HCT116 (cell line): ENCODE results near the gene PGAM5. TPM values are rescaled to one million over a fixed set of nuclear protein-coding genes. Genes with fewer than 3 reads are reported as not detected.
A peak's percentile ranks its signal among the peaks of the same experiment; 100 is the strongest.

Source experiments
- ATAC-seq: fragments of 200-7000 bp; cut with Tn5 transposase; 2 replicates; pipeline ENCODE4 v1.9.1; 2020; ENCODE audit warnings: mild to moderate bottlenecking, moderate library complexity
- BruUV-seq: library from RNA; stranded (reverse); fragments of 400-500 nt; replicated peaks from 2 replicates; lab custom pipeline; 2021; lab: Mats Ljungman, UMichigan
- CTCF ChIA-PET: fragments of 300-600 bp; sonication (Branson Sonifier 250); formaldehyde crosslinking; loops from one replicate; lab custom pipeline; 2021; ENCODE audit warnings: antibody characterized with exemption; lab: Charles Lee
- POLR2A ChIA-PET: fragments of 300-600, 350-600 bp; sonication (Branson Sonifier 250); formaldehyde crosslinking; loops from one replicate; lab custom pipeline; 2021; ENCODE audit warnings: antibody characterized with exemption; lab: Charles Lee
- RAD21 ChIA-PET, 2 experiments: fragments of 300-600 bp; sonication (Branson Sonifier 250); formaldehyde crosslinking; loops; one replicate each; lab custom pipeline; 2023; ENCODE audit warnings: low total read pairs in 2 of 2; ENCODE audit not compliant: uncharacterized antibody in 2 of 2, unreplicated experiment in 2 of 2, low non-redundant PET in 1 of 2; lab: Charles Lee
- DNase-seq: peaks from one replicate; pipeline ENCODE4 v3.0.0-alpha.2; 2010; ENCODE audit warnings: low read depth, low spot score
- H2AFZ ChIP-seq: fragments of 200-600 bp; shearing (Covaris generic), sonication (generic); 2 replicates; pipeline ENCODE4 v1.6.1; 2017; ENCODE audit warnings: low read depth, mixed run types, mixed read lengths, antibody characterized with exemption, low read length; ENCODE audit not compliant: poor library complexity, severe bottlenecking
- H3K27ac ChIP-seq: 2 replicates; pipeline ENCODE4 v1.5.1; 2012; ENCODE audit warnings: low read depth, low read length
- H3K27me3 ChIP-seq: fragments of 200-600 bp; sonication (generic); 2 replicates; pipeline ENCODE4 v1.6.1; 2016; ENCODE audit warnings: mixed run types, low read length, mixed read lengths; ENCODE audit not compliant: insufficient read depth
- H3K36me3 ChIP-seq, 2 experiments: fragments of 200-500 bp in 1 of 2; fragments of 200-600 bp in 1 of 2; sonication (Bioruptor generic) in 1 of 2; sonication (generic) in 1 of 2; 2 replicates each; pipeline versions ENCODE4 v1.5.1 to v1.6.1; 2014 to 2016; ENCODE audit warnings: low read length in 2 of 2, inconsistent platforms in 1 of 2, mixed read lengths in 1 of 2, mixed run types in 1 of 2; ENCODE audit not compliant: insufficient read depth in 2 of 2, control insufficient read depth in 1 of 2
- H3K4me1 ChIP-seq, 2 experiments: fragments of 200-600 bp in 1 of 2; sonication (generic) in 1 of 2; 2 replicates each; pipeline versions ENCODE4 v1.5.1 to v1.6.1; 2012 to 2017; ENCODE audit warnings: low read length in 2 of 2, inconsistent platforms in 1 of 2, mild to moderate bottlenecking in 1 of 2, mixed read lengths in 1 of 2, mixed run types in 1 of 2, moderate library complexity in 1 of 2; ENCODE audit not compliant: insufficient read depth in 2 of 2, control insufficient read depth in 1 of 2
- H3K4me2 ChIP-seq: fragments of 200-600 bp; sonication (generic); 2 replicates; pipeline ENCODE4 v1.6.1; 2017; ENCODE audit warnings: mixed run types, low read length, mixed read lengths
- H3K4me3 ChIP-seq, 2 experiments: fragments of 200-600 bp in 1 of 2; sonication (generic) in 1 of 2; replicated peaks in 1 of 2; 2 replicates each; pipeline ENCODE4 v1.5.1; 2011 to 2016; ENCODE audit warnings: low read length in 2 of 2, control low read depth in 1 of 2, low read depth in 1 of 2, mild to moderate bottlenecking in 1 of 2, mixed read lengths in 1 of 2, mixed run types in 1 of 2
- H3K79me2 ChIP-seq: fragments of 200-600 bp; sonication (generic); 2 replicates; pipeline ENCODE4 v1.6.1; 2017; ENCODE audit warnings: mild to moderate bottlenecking, mixed run types, low read length, moderate library complexity, mixed read lengths; ENCODE audit not compliant: insufficient read depth
- H3K9ac ChIP-seq: fragments of 200-600 bp; sonication (generic); 2 replicates; pipeline ENCODE4 v1.6.1; 2016; ENCODE audit warnings: low read length, mixed read lengths
- H3K9me2 ChIP-seq: fragments of 200-600 bp; sonication (generic), shearing (Covaris generic); 2 replicates; pipeline ENCODE4 v1.6.1; 2017; ENCODE audit warnings: mixed run types, mild to moderate bottlenecking, moderate library complexity; ENCODE audit not compliant: insufficient read depth
- H3K9me3 ChIP-seq, 2 experiments: fragments of 200-500 bp in 1 of 2; fragments of 200-600 bp in 1 of 2; sonication (Bioruptor generic) in 1 of 2; sonication (generic) in 1 of 2; 2 replicates each; pipeline ENCODE4 v1.6.1; 2014 to 2017; ENCODE audit warnings: low read length in 2 of 2, mixed read lengths in 2 of 2, inconsistent platforms in 1 of 2, low read depth in 1 of 2, mild to moderate bottlenecking in 1 of 2, mixed run types in 1 of 2, moderate library complexity in 1 of 2; ENCODE audit not compliant: control insufficient read depth in 1 of 2, insufficient read depth in 1 of 2
- H4K20me1 ChIP-seq: fragments of 200-600 bp; sonication (generic), shearing (Covaris generic); 2 replicates; pipeline ENCODE4 v1.6.1; 2017; ENCODE audit warnings: mixed run types, mild to moderate bottlenecking, moderate library complexity; ENCODE audit not compliant: insufficient read depth
- ELF1 ChIP-seq: IDR thresholded peaks from 2 replicates; pipeline ENCODE4 v1.6.1; 2012; ENCODE audit warnings: low read depth, borderline replicate concordance
- FOSL1 ChIP-seq: IDR thresholded peaks from 2 replicates; pipeline ENCODE4 v1.6.1; 2012; ENCODE audit warnings: low read depth
- POLR2A ChIP-seq: IDR thresholded peaks from 2 replicates; pipeline ENCODE4 v1.7.0; 2011; ENCODE audit warnings: borderline replicate concordance; ENCODE audit not compliant: insufficient read depth, insufficient read length; ENCODE audit errors: extremely low read depth
- RAD21 ChIP-seq: IDR thresholded peaks from 2 replicates; pipeline ENCODE4 v1.6.1; 2012; ENCODE audit warnings: low read depth, mild to moderate bottlenecking
- SP1 ChIP-seq: IDR thresholded peaks from 2 replicates; pipeline ENCODE4 v1.6.1; 2012; ENCODE audit warnings: low read depth
- ZFX ChIP-seq: fragments of 450-650 bp; IDR thresholded peaks from 2 replicates; pipeline ENCODE4 v1.6.1; 2017
- intact Hi-C: fragments of 100-400 bp; cut with micrococcal nuclease; formaldehyde crosslinking; loops from 2 replicates; pipeline ENCODE4 v1.10.0; 2022
- total RNA-seq: library from RNA; stranded (reverse); gene quantifications from one replicate; pipeline ENCODE4 v1.2.1, GENCODE V29; 2021; ENCODE audit not compliant: unreplicated experiment
- TF ChIP-seq, protein P1 (sequence below): IDR thresholded peaks from 2 replicates; pipeline ENCODE4 v1.6.1; 2012

The PGAM5 gene
- total RNA-seq, 1 experiment from 2014 or later, result 98.3 TPM

- TF ChIP-seq RAD21, result no peak
- no peak for TF ChIP-seq FOSL1
- TF ChIP-seq POLR2A, result no peak
- TF ChIP-seq, protein P1, sequence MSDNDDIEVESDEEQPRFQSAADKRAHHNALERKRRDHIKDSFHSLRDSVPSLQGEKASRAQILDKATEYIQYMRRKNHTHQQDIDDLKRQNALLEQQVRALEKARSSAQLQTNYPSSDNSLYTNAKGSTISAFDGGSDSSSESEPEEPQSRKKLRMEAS, result no peak
- TF ChIP-seq ELF1, result no peak
- H2AFZ ChIP-seq, result no peak overlapping the region
- H3K9me2 ChIP-seq, result no peaks in the 10 kb centered on the region
- ATAC-seq (no peak), DNase-seq (no peak)
- no TSS peak for BruUV-seq
- peaks cover 74% of the 10 kb centered on the region for H3K79me2 ChIP-seq
- H3K4me1 ChIP-seq, result peaks cover 8 to 16% of the 10 kb centered on the region in 2 experiments
- H3K4me2 ChIP-seq, result no peak overlapping the region
- no peaks in the 10 kb centered on the region for H3K27me3 ChIP-seq
- H3K27ac ChIP-seq, result no peak overlapping the region; the same call in 1 of the 2 replicates
- no peak overlapping the region for H3K9ac ChIP-seq
- ChIA-PET RAD21 (no interaction called here), CTCF (no interaction called here), POLR2A (no interaction called here)
- no peaks in the 10 kb centered on the region for H3K9me3 ChIP-seq
- intact Hi-C loops, result no loop called here
- H4K20me1 ChIP-seq, result peaks cover 6% of the 10 kb centered on the region; the same call in 1 of the 2 replicates
- H3K4me3 ChIP-seq, result no peak overlapping the region
- peaks cover 4 to 23% of the 10 kb centered on the region in 2 experiments; a peak in 2 of 4 replicates for H3K36me3 ChIP-seq
Observed at GRCh38 chr12:132759359-132759758, 48.7 kb downstream of the PGAM5 start.

GRCh38 chr12:132761032-132761920 lies 50.6 kb downstream of the PGAM5 start, which contains the start of gene ANKLE2:
ANKLE2 (minus strand) TSS chr12:132761832; CDS start chr12:132761798, 34 bp downstream.
- CTCF ChIA-PET, result no interaction called here

More at GRCh38 chr12:132761032-132761920, 50.6 kb downstream of the PGAM5 start, which contains the start of gene ANKLE2:
- H3K9ac ChIP-seq, result peak within 1 kb of the TSS; percentile 95
- ATAC-seq (peak; percentile 65), DNase-seq (no peak)
- peaks cover 8 to 13% of the 10 kb centered on the region in 2 experiments for H3K4me1 ChIP-seq
- H3K4me2 ChIP-seq, result peak within 1 kb of the TSS; percentile 94
- H3K36me3 ChIP-seq, result peaks cover 0 to 18% of the 10 kb centered on the region in 2 experiments; a peak in 2 of 4 replicates
- intact Hi-C loops, result loop anchor here (10.0 kb wide), 1 partner anchor 64 kb away; the partner anchor contains the start of gene GOLGA3
- H3K79me2 ChIP-seq, result peaks cover 56% of the 10 kb centered on the region
- H3K9me2 ChIP-seq, result no peaks in the 10 kb centered on the region
- H3K4me3 ChIP-seq, result peak within 1 kb of the TSS; percentile 81 to 88
- H2AFZ ChIP-seq, result no peak within 1 kb of the TSS
- H3K27me3 ChIP-seq, result no peaks in the 10 kb centered on the region
- H3K9me3 ChIP-seq, result no peaks in the 10 kb centered on the region
- POLR2A ChIA-PET, result no interaction called here
- TF ChIP-seq SP1, result no peak
- TF ChIP-seq, protein P1, result peak; percentile 3; the same call in 1 of the 2 replicates
- peak; percentile 94 for TF ChIP-seq ZFX
- H4K20me1 ChIP-seq, result peaks cover 6% of the 10 kb centered on the region; the same call in 1 of the 2 replicates
- RAD21 ChIA-PET, result no interaction called here
- BruUV-seq, result no TSS peak
- H3K27ac ChIP-seq, result peak within 1 kb of the TSS; percentile 99
